ENCODE measurements around the gene SDK1.

The SDK1 gene

GRCh38 chr7:4265066-4265465 lies 964.0 kb downstream of the SDK1 start:
- in situ Hi-C loops (cut with HindIII; ENCODE audit: low sequenced_read_pairs) = no loop called here
- TF ChIP-seq CTCF (IDR thresholded peaks at IDR 0.05; ENCODE audit: low read depth, low read length, missing control alignments) = no peak

DNA sequence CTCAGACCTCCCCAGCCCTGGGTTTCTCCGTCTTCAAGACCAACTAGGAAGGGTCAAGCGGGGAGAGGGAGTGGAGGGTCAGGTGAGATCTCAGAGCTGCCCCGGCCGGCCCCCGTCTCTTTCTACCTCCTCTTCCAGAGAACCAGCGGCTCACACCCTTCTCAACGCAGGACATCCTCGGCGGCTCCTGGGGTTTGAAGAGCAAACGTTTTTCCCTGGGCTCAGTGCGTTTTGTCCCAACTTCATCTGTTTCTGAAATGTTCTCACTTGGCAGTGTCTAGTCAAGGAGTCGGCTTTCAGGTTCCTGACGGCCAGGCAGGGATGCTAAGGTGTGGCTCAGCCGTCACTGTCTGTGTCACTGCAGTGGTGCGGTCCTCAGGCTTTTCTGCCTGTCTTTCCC lies 964.6 kb downstream of the SDK1 start:
- TF ChIP-seq CTCF (IDR thresholded peaks at IDR 0.05; ENCODE audit: low read depth, low read length, missing control alignments) = no peak
- DNase-seq (ENCODE audit: low read depth) = no peak
- H3K4me3 ChIP-seq (ENCODE audit: low read depth, low read length) = no peak overlapping the region
- in situ Hi-C loops (cut with HindIII; ENCODE audit: low sequenced_read_pairs) = no loop called here

More at GRCh38 chr7:4265066-4265465, 964.0 kb downstream of the SDK1 start:
- H3K4me3 ChIP-seq (ENCODE audit: low read depth, low read length) = no peak overlapping the region
- DNase-seq (ENCODE audit: low read depth) = no peak

GRCh38 chr7:4266270-4267040 lies 965.4 kb downstream of the SDK1 start:
- no peak for DNase-seq (ENCODE audit: low read depth)
- no peak overlapping the region for H3K4me3 ChIP-seq (ENCODE audit: low read depth, low read length)
- no peak for TF ChIP-seq CTCF (IDR thresholded peaks at IDR 0.05; ENCODE audit: low read depth, low read length, missing control alignments)
- in situ Hi-C loops (cut with HindIII; ENCODE audit: low sequenced_read_pairs) = no loop called here

- H3K4me3 ChIP-seq (ENCODE audit: low read depth, low read length) = no peak overlapping the region
- no peak for DNase-seq (ENCODE audit: low read depth)
- TF ChIP-seq CTCF (IDR thresholded peaks at IDR 0.05; ENCODE audit: low read depth, low read length, missing control alignments) = no peak
- in situ Hi-C loops (cut with HindIII; ENCODE audit: low sequenced_read_pairs) = no loop called here
These were observed 966.4 kb downstream of the SDK1 start for GRCh38 chr7:4267341-4268039.

GRCh38 chr7:4268040-4268965 lies 967.3 kb downstream of the SDK1 start:
- in situ Hi-C loops (cut with HindIII; ENCODE audit: low sequenced_read_pairs) = no loop called here
- no peak for DNase-seq (ENCODE audit: low read depth)
- TF ChIP-seq CTCF (IDR thresholded peaks at IDR 0.05; ENCODE audit: low read depth, low read length, missing control alignments) = no peak
- H3K4me3 ChIP-seq (ENCODE audit: low read depth, low read length) = no peak overlapping the region

GRCh38 chr7:4269086-4269485 lies 968.0 kb downstream of the SDK1 start:
- in situ Hi-C loops (cut with HindIII; ENCODE audit: low sequenced_read_pairs) = no loop called here
- DNase-seq (ENCODE audit: low read depth) = no peak
- TF ChIP-seq CTCF (IDR thresholded peaks at IDR 0.05; ENCODE audit: low read depth, low read length, missing control alignments) = no peak
- H3K4me3 ChIP-seq (ENCODE audit: low read depth, low read length) = no peak overlapping the region

Data from astrocyte of the cerebellum (primary cell).